PC-3 (cell line): Measurements from ENCODE around the gene C9orf85. TPM values are rescaled to one million over a fixed set of nuclear protein-coding genes. Genes with fewer than 3 reads are reported as not detected.

Source experiments
- ATAC-seq: fragments of 200-7000 bp; cut with Tn5 transposase; 2 replicates; pipeline ENCODE4 v1.9.1; 2020; ENCODE audit warnings: mild to moderate bottlenecking, moderate library complexity
- BruUV-seq: library from RNA; stranded (reverse); fragments of 400-500 nt; replicated peaks from 2 replicates; lab custom pipeline; 2021; lab: Mats Ljungman, UMichigan
- CTCF ChIA-PET: fragments of 300-600 bp; sonication (Branson Sonifier 250); formaldehyde crosslinking; loops from one replicate; lab custom pipeline; 2022; ENCODE audit warnings: antibody characterized with exemption; lab: Charles Lee
- POLR2A ChIA-PET: fragments of 300-600 bp; sonication (Branson Sonifier 250); formaldehyde crosslinking; loops from one replicate; lab custom pipeline; 2022; ENCODE audit warnings: antibody characterized with exemption; ENCODE audit not compliant: unreplicated experiment; lab: Charles Lee
- DNase-seq: peaks from one replicate; pipeline ENCODE4 v3.0.0-alpha.2; 2015
- H2AFZ ChIP-seq: fragments of 300-600 bp; sonication (generic); 2 replicates; pipeline ENCODE4 v1.6.0; 2016; ENCODE audit warnings: antibody characterized with exemption, low read length
- H3F3A ChIP-seq: fragments of 300-600 bp; sonication (generic); one replicate; pipeline ENCODE4 v1.6.0; 2017; ENCODE audit warnings: antibody characterized with exemption, low read length, control low read depth, mild to moderate bottlenecking; ENCODE audit not compliant: unreplicated experiment
- H3K27ac ChIP-seq: fragments of 300-600 bp; sonication (generic); 2 replicates; pipeline ENCODE4 v1.5.1; 2016; ENCODE audit warnings: mild to moderate bottlenecking, low read length
- H3K27me3 ChIP-seq: fragments of 300-600 bp; sonication (generic); 2 replicates; pipeline ENCODE4 v1.6.1; 2016; ENCODE audit warnings: low read length, mixed read lengths
- H3K36me3 ChIP-seq: fragments of 300-600 bp; sonication (generic); 2 replicates; pipeline ENCODE4 v1.6.1; 2016; ENCODE audit warnings: low read depth, mixed run types, low read length, mixed read lengths
- H3K4me1 ChIP-seq: fragments of 300-600 bp; sonication (generic); 2 replicates; pipeline ENCODE4 v1.5.1; 2016; ENCODE audit warnings: low read length; ENCODE audit not compliant: insufficient read depth
- H3K4me2 ChIP-seq: fragments of 300-600 bp; sonication (generic); 2 replicates; pipeline ENCODE4 v1.6.0; 2016; ENCODE audit warnings: low read length
- H3K4me3 ChIP-seq: fragments of 300-600 bp; sonication (generic); 2 replicates; pipeline ENCODE4 v1.5.1; 2016; ENCODE audit warnings: mild to moderate bottlenecking, low read length, mixed read lengths
- H3K79me2 ChIP-seq: fragments of 300-600 bp; sonication (generic); 2 replicates; pipeline ENCODE4 v1.6.1; 2017; ENCODE audit warnings: low read length, mixed read lengths
- H3K9ac ChIP-seq: fragments of 300-600 bp; sonication (generic); 2 replicates; pipeline ENCODE4 v1.6.0; 2016; ENCODE audit warnings: mild to moderate bottlenecking, low read length
- H3K9me2 ChIP-seq: fragments of 300-600 bp; sonication (generic); replicated peaks from 2 replicates; pipeline ENCODE4 v1.6.1; 2016; ENCODE audit warnings: mixed run types, low read length, mixed read lengths
- H3K9me3 ChIP-seq: fragments of 300-600 bp; sonication (generic); 2 replicates; pipeline ENCODE4 v1.6.1; 2016; ENCODE audit warnings: low read length, mixed read lengths
- H4K20me1 ChIP-seq: fragments of 300-600 bp; sonication (generic); 2 replicates; pipeline ENCODE4 v1.6.1; 2016; ENCODE audit warnings: low read length, mixed read lengths
- CTCF ChIP-seq: fragments of 300-600 bp; sonication (generic); conservative IDR thresholded peaks from 2 replicates; pipeline ENCODE4 v1.5.1; 2017; ENCODE audit warnings: antibody characterized with exemption, low read depth, mild to moderate bottlenecking, low read length
- EZH2 ChIP-seq: fragments of 300-600 bp; sonication (generic); IDR thresholded peaks from one replicate; pipeline ENCODE4 v1.6.1; 2017; ENCODE audit warnings: antibody characterized with exemption, mild to moderate bottlenecking, low read length; ENCODE audit not compliant: unreplicated experiment
- EZH2phosphoT487 ChIP-seq: fragments of 300-600 bp; sonication (generic); IDR thresholded peaks from 2 replicates; pipeline ENCODE4 v1.6.1; 2018; ENCODE audit warnings: mild to moderate bottlenecking, antibody characterized with exemption, low read length, borderline replicate concordance
- intact Hi-C: fragments of 100-400 bp; cut with micrococcal nuclease; formaldehyde crosslinking; loops from 2 replicates; pipeline ENCODE4 v1.9.0; 2023
- total RNA-seq: library from RNA; depleted of rRNA; stranded (reverse); fragments of >200 nt; gene quantifications from 2 replicates; pipeline ENCODE4 v1.2.3, GENCODE V29; 2014

The C9orf85 gene
- total RNA-seq, 1 experiment from 2014 or later = 7.9 TPM

- no peak overlapping the region for H3K4me3 ChIP-seq
- H3K9me2 ChIP-seq = no peaks in the 10 kb centered on the region
- H2AFZ ChIP-seq = no peak overlapping the region
- TF ChIP-seq CTCF (no peak), EZH2 (no peak), EZH2phosphoT487 (no peak)
- BruUV-seq = no TSS peak
- ChIA-PET POLR2A (no interaction called here), CTCF (no interaction called here)
- no peaks in the 10 kb centered on the region for H3K27me3 ChIP-seq
- no peaks in the 10 kb centered on the region for H3K36me3 ChIP-seq
- H3F3A ChIP-seq = no peaks in the 10 kb centered on the region
- H4K20me1 ChIP-seq = no peaks in the 10 kb centered on the region
- intact Hi-C loops = no loop called here
- H3K4me2 ChIP-seq = no peak overlapping the region
- H3K27ac ChIP-seq = no peak overlapping the region
- H3K9ac ChIP-seq = no peak overlapping the region
- no peak for DNase-seq
- H3K9me3 ChIP-seq = no peaks in the 10 kb centered on the region
- peaks cover 82% of the 10 kb centered on the region for H3K79me2 ChIP-seq
- H3K4me1 ChIP-seq = no peaks in the 10 kb centered on the region
- ATAC-seq = no peak
These were observed 16.3 kb upstream of the C9orf85 start for GRCh38 chr9:71895117-71895516.

- Histone ChIP-seq H3F3A (no peaks in the 10 kb centered on the region), H3K9me3 (no peaks in the 10 kb centered on the region), H3K9me2 (no peaks in the 10 kb centered on the region), H3K27me3 (no peaks in the 10 kb centered on the region), H3K36me3 (no peaks in the 10 kb centered on the region), H3K9ac (no peak overlapping the region), H3K4me3 (no peak overlapping the region), H4K20me1 (no peaks in the 10 kb centered on the region), H3K79me2 (peaks cover 76% of the 10 kb centered on the region), H3K27ac (no peak overlapping the region), H3K4me1 (no peaks in the 10 kb centered on the region), H2AFZ (no peak overlapping the region), H3K4me2 (no peak overlapping the region)
- ChIA-PET CTCF (interaction anchor here (0.6 kb wide), 1 partner anchor 70 kb away, joined by 4 read pairs; no protein-coding TSS in a partner anchor), POLR2A (no interaction called here)
- no peak for ATAC-seq
- TF ChIP-seq EZH2phosphoT487 (no peak), EZH2 (no peak), CTCF (no peak)
- intact Hi-C loops = no loop called here
- DNase-seq = no peak
- BruUV-seq = no TSS peak
These were observed 15.5 kb upstream of the C9orf85 start for GRCh38 chr9:71895955-71896354.

GRCh38 chr9:71896761-71897160, 14.7 kb upstream of the C9orf85 start:
- Histone ChIP-seq H3K36me3 (no peaks in the 10 kb centered on the region), H3K9me3 (no peaks in the 10 kb centered on the region), H3K4me2 (no peak overlapping the region), H3K9me2 (no peaks in the 10 kb centered on the region), H3K27me3 (no peaks in the 10 kb centered on the region), H3K4me3 (no peak overlapping the region), H3K9ac (no peak overlapping the region), H3F3A (no peaks in the 10 kb centered on the region), H2AFZ (no peak overlapping the region), H3K79me2 (peaks cover 73% of the 10 kb centered on the region), H4K20me1 (no peaks in the 10 kb centered on the region), H3K4me1 (no peaks in the 10 kb centered on the region), H3K27ac (no peak overlapping the region)
- CTCF ChIA-PET = no interaction called here
- POLR2A ChIA-PET = no interaction called here
- ATAC-seq = no peak
- no TSS peak for BruUV-seq
- DNase-seq = no peak
- intact Hi-C loops = no loop called here
- TF ChIP-seq EZH2 (no peak), EZH2phosphoT487 (no peak), CTCF (no peak)
